Activated T-cell treated with anti-CD3 and anti-CD28 coated beads, Interleukin-2, amount 50 U/mL, for 72 hours (primary cell): ENCODE data around the gene LCP1. TPM values are rescaled to one million over a fixed set of nuclear protein-coding genes. Genes with fewer than 3 reads are reported as not detected.

Experiments
- ATAC-seq, 2 donors: fragments of 150-1000 bp; cut with Tn5 transposase; replicated peaks in 1 of 2; 2 replicates each; pipeline ENCODE4 v1.10.0; 2021; ENCODE audit warnings: moderate library complexity in 2 of 2, mild to moderate bottlenecking in 1 of 2
- DNase-seq, 2 donors: peaks; one replicate each; pipeline ENCODE4 v3.0.0; 2021 to 2022; ENCODE audit warnings: mixed read lengths in 1 of 2
- H3K27ac Mint-ChIP-seq: one replicate; pipeline ENCODE4 v1.8.0; 2022; ENCODE audit warnings: mild to moderate bottlenecking, moderate library complexity, mixed read lengths
- H3K27me3 Mint-ChIP-seq: one replicate; pipeline ENCODE4 v1.8.0; 2022; ENCODE audit warnings: low read depth, mixed read lengths
- H3K36me3 Mint-ChIP-seq, 2 donors: one replicate each; pipeline ENCODE4 v1.8.0; 2022; ENCODE audit warnings: mixed read lengths in 2 of 2, mild to moderate bottlenecking in 1 of 2; ENCODE audit not compliant: insufficient read depth in 2 of 2
- H3K4me1 Mint-ChIP-seq: one replicate; pipeline ENCODE4 v1.8.0; 2022; ENCODE audit warnings: low read depth, mixed read lengths
- H3K4me3 Mint-ChIP-seq, 2 donors: one replicate each; pipeline ENCODE4 v1.8.0; 2022; ENCODE audit warnings: mild to moderate bottlenecking in 2 of 2, mixed read lengths in 2 of 2, moderate library complexity in 2 of 2
- H3K9me3 Mint-ChIP-seq, 2 donors: one replicate each; pipeline ENCODE4 v1.8.0; 2022; ENCODE audit warnings: mixed read lengths in 2 of 2
- total RNA-seq, 2 donors: library from RNA; stranded (reverse); gene quantifications; one replicate each; pipeline ENCODE4 v1.2.3, GENCODE V29; 2022

LCP1 gene
- total RNA-seq, 2 donors from 2014 or later: 834 to 955 TPM

DNA sequence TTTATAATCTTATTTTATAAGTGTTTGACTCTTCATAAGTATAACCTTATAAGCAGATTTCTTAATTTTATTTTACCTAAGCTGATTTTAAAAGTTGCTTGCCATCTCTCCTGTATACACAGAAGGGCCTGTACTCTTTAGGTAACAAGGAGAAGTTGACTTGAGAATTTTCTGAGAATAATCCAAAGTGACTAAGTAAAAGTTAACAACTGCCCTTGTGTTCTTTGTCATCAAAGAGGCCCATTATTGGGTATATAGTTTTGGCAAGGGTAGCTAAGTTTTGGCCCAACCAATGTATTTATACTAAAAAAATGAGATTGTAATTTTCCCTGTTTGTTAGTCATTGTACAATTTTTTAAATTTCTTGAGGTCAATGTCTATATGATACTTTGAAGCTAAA lies 3.2 kb downstream of the LCP1 start:
- Mint-ChIP-seq H3K4me3 (peak overlapping the region; percentile 91 to 97), H3K36me3 (peaks cover 21 to 46% of the 10 kb centered on the region in 2 donors), H3K27ac (peak overlapping the region; percentile 98), H3K4me1 (peaks cover 66% of the 10 kb centered on the region), H3K9me3 (no peaks in the 10 kb centered on the region), H3K27me3 (no peaks in the 10 kb centered on the region)
- DNase-seq (no peak), ATAC-seq (peak; percentile 12 to 27)

DNA sequence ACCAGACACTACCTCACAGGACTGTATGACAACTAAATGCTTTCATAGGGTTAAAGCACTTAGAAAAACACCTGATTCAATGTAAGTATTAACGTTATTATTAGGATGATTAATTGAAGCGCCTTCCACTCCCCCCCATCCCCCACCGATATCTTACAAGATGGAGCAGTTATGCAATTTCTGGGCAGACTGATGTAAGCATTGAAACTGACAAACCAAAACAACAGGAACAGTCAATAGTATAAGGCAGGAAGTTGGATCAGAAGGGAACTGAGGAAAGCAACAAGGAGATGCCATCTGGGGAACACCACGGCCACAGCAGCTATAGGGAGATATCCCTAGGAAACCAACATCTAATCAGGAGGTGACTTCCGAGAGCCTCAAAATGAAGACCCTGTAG lies 3.8 kb downstream of the LCP1 start:
- H3K36me3 Mint-ChIP-seq: peaks cover 25 to 53% of the 10 kb centered on the region in 2 donors
- no peaks in the 10 kb centered on the region for H3K9me3 Mint-ChIP-seq
- peak overlapping the region; percentile 91 to 97 for H3K4me3 Mint-ChIP-seq
- no peaks in the 10 kb centered on the region for H3K27me3 Mint-ChIP-seq
- H3K27ac Mint-ChIP-seq: peak overlapping the region; percentile 98
- no peak for DNase-seq
- H3K4me1 Mint-ChIP-seq: peaks cover 66% of the 10 kb centered on the region
- no peak for ATAC-seq

DNA sequence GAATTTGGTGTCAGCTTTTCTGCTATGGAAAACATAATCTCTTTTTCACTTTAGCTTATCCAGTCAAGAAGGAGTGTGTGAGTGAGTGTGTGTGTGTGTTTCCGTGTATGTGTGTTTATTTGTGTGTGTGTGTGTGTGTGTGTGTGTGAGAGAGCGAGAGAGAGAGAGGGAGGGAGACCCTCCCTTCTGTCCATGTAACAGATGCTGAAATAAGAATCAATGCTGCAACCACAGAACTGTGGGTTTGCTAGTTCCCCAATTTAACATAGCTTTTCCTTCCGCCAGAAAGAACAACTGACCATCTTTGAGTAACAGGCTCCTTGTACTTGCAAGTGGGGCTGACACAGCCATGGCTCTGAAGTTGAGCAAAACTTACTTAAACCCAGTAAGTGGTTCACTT lies 5.2 kb downstream of the LCP1 start:
- no peak for ATAC-seq

DNA sequence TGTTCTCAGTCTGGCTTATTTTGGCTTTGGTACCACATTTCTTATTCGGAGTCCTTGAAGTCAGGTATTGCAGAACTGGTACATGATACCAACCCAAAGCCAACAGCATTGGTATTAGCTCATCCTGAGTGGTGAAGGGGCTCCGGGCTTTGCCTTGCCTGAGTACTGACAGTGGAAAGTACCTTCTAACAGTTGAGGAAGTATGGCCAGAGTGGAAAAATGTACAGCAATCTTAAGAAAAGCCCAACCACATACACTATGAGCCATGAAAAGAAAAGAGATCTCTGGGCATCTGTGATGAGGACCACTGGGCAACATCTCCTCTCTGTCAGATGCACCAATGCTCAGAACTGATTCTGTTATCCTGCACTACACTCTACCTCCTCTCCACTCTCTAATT lies 8.3 kb downstream of the LCP1 start:
- DNase-seq: peak; percentile 52 to 57
- peaks cover 30 to 60% of the 10 kb centered on the region in 2 donors for H3K36me3 Mint-ChIP-seq
- ATAC-seq: peak; percentile 68 to 72
- H3K27me3 Mint-ChIP-seq: no peaks in the 10 kb centered on the region
- H3K27ac Mint-ChIP-seq: peak overlapping the region; percentile 98
- peak overlapping the region; percentile 91 to 94 for H3K4me3 Mint-ChIP-seq
- H3K9me3 Mint-ChIP-seq: peaks cover 0 to 4% of the 10 kb centered on the region in 2 donors
- peaks cover 100% of the 10 kb centered on the region for H3K4me1 Mint-ChIP-seq

More for the DNA sequence above, 5.2 kb downstream of the LCP1 start:
- Mint-ChIP-seq H3K4me3 (peak overlapping the region; percentile 91 to 97), H3K27me3 (no peaks in the 10 kb centered on the region), H3K4me1 (peaks cover 69% of the 10 kb centered on the region), H3K27ac (peak overlapping the region; percentile 98), H3K9me3 (no peaks in the 10 kb centered on the region), H3K36me3 (peaks cover 31 to 65% of the 10 kb centered on the region in 2 donors)
- DNase-seq: no peak

DNA sequence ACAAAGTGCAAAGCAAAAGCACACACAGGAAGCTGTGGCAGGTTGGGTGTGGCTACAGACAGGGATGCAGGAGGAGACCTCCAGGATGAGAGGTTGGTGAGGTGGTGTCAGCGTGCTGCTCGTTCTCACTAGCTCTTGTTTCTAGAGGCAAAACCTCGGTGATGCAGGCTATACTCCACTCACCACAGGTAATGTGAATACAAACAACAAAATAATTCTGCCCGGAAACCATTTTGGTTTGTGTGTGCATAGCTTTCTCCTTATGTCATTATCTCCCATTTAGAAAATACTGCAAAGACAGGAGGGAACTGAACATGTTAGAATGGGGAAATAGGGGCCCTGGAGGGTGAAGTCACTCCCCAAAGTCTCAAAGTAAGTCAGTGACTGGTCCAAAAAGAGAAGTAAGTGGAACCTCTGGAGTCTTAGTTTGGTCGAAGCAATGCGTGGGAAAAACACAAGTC lies 9.4 kb downstream of the LCP1 start:
- Mint-ChIP-seq H3K4me1 (peaks cover 100% of the 10 kb centered on the region), H3K27me3 (no peaks in the 10 kb centered on the region), H3K9me3 (peaks cover 0 to 4% of the 10 kb centered on the region in 2 donors), H3K27ac (peak overlapping the region; percentile 98), H3K36me3 (peaks cover 26 to 50% of the 10 kb centered on the region in 2 donors), H3K4me3 (peak overlapping the region; percentile 91 to 94)
- ATAC-seq: peak; percentile 37 to 63
- peak; percentile 54 to 70 for DNase-seq

DNA sequence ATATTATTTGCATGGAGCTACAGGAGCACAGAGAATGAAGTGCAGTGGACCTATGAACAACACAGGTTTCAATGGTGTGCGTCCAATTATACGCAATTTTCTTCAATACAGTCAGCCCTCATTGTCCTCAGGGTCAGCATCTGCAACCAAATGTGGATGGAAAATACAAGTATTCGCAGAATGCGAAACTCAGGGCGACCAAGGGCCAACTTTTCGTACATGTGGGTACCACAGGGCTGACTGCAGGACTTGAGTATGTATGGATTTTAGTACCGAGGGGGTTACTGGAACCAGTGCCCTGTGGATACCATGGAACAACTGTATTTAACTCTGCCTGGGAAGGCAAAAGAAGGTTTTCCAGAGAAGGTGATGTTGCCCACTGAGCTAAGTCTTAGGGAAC lies 10.2 kb downstream of the LCP1 start:
- Mint-ChIP-seq H3K27ac (peak overlapping the region; percentile 98), H3K27me3 (no peaks in the 10 kb centered on the region), H3K36me3 (peaks cover 22 to 42% of the 10 kb centered on the region in 2 donors), H3K4me1 (peaks cover 100% of the 10 kb centered on the region), H3K9me3 (peaks cover 0 to 4% of the 10 kb centered on the region in 2 donors), H3K4me3 (peak overlapping the region; percentile 91 to 94)
- DNase-seq (no peak), ATAC-seq (no peak)

DNA sequence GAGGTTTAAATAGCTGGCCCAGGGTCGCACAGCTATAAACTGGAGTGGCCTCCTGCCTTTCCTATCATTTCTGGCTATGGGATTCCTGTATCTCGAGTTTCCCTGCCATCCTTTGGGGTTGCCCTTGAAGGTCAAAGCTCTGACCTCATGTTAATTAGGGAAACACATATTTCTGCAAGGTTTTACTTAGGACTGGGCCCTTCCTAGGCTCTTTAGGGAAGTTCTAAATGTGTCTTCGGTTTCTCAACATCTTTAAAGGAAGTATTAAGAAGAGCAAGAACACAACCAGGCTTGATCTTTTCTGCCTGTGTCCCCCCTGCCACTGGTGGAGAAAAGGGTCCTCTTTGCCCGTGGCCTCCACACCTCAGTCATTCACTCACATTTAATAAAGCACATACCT lies 10.8 kb downstream of the LCP1 start:
- Mint-ChIP-seq H3K4me1 (peaks cover 100% of the 10 kb centered on the region), H3K27me3 (no peaks in the 10 kb centered on the region), H3K9me3 (peaks cover 0 to 4% of the 10 kb centered on the region in 2 donors), H3K4me3 (peak overlapping the region; percentile 91 to 94), H3K27ac (peak overlapping the region; percentile 98), H3K36me3 (peaks cover 20 to 40% of the 10 kb centered on the region in 2 donors)
- DNase-seq (no peak), ATAC-seq (no peak)

DNA sequence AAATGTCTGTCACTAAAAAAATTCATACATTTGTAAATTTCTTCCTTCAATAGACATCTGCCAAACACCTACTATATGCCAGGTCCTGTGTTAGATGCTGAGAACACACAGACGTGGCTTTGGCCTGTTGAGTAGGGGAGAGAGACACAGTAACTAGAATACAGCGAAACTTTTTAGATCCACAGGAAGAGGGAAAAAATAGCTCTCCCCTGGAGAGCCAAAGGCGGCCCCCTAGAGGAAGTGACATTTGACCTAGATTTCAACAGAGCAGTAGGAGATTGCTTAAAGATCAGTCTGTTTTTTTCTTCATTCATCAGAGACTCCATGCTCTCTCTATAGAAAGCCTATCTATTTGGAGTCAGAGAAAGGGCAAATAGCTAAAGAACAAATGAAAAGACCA lies 11.3 kb downstream of the LCP1 start:
- peaks cover 20 to 40% of the 10 kb centered on the region in 2 donors for H3K36me3 Mint-ChIP-seq
- no peak for ATAC-seq
- H3K4me3 Mint-ChIP-seq: peak overlapping the region; percentile 91 to 94
- H3K27me3 Mint-ChIP-seq: no peaks in the 10 kb centered on the region
- H3K9me3 Mint-ChIP-seq: peaks cover 0 to 4% of the 10 kb centered on the region in 2 donors
- peak overlapping the region; percentile 98 for H3K27ac Mint-ChIP-seq
- DNase-seq: no peak
- peaks cover 100% of the 10 kb centered on the region for H3K4me1 Mint-ChIP-seq

DNA sequence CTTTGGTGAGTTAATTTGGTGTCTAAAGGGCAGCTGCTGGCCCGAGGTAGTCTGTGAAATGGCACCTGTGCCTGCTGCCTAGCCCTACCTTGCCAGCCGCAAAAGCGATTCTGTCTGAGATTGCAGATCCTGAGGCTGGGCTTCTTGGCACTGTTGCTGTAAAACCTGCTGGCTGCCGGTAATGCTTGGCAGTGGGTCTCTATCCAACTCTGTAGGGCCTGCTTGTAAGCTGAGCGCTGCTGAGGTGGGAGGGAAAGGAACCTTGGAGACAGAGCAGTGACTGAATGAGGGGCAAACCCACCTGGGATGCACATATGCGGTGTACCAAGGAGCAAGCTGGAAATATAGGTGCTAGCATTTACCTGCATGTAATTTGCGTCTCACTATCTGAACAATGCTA lies 11.7 kb downstream of the LCP1 start:
- no peak for DNase-seq

DNA sequence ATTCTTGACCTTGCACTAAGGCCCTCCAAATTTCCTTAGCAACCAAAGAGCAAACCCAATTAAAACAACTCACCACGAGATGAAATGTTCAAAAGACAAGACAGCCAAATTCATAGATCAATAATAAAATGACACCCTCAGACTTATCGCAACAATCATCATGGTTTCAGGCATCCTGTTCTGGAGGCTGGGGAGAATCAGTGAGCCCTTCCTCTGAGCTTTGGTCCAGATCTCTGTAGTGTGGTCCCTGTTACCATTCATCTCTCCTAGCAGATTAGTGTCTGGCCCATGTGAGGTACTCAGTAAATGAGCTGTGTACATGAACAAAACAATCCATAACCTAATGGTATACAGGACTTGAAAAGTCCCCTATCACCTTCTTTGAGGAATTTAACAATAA lies 12.2 kb downstream of the LCP1 start:
- ATAC-seq: no peak
- Mint-ChIP-seq H3K4me1 (peaks cover 100% of the 10 kb centered on the region), H3K27ac (peak overlapping the region; percentile 98), H3K4me3 (peak overlapping the region; percentile 91 to 94), H3K9me3 (peaks cover 0 to 4% of the 10 kb centered on the region in 2 donors), H3K27me3 (no peaks in the 10 kb centered on the region), H3K36me3 (peaks cover 23 to 41% of the 10 kb centered on the region in 2 donors)
- DNase-seq: no peak

More for the DNA sequence above, 11.7 kb downstream of the LCP1 start:
- ATAC-seq: no peak
- peak overlapping the region; percentile 98 for H3K27ac Mint-ChIP-seq
- no peaks in the 10 kb centered on the region for H3K27me3 Mint-ChIP-seq
- H3K4me3 Mint-ChIP-seq: peak overlapping the region; percentile 91 to 94
- H3K4me1 Mint-ChIP-seq: peaks cover 100% of the 10 kb centered on the region
- peaks cover 0 to 4% of the 10 kb centered on the region in 2 donors for H3K9me3 Mint-ChIP-seq
- H3K36me3 Mint-ChIP-seq: peaks cover 22 to 40% of the 10 kb centered on the region in 2 donors

DNA sequence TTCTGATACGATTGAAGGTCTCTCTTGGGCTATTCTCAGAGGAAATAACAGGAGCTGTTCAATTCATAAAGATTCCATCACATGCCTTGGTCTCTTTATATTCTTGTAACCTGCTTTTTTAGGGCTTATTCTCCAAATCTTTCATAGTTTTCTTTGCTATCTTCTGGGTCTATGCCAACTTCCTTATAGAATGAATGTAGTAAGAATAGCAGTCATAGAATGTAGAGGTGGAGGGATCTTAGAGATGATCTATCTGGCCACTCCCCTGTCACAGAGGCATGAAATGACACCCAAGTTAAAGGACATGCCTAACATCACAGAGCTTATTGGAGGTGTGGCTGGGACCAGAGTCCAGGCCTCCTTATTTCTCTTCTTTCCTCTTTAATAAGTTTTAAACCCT lies 13.2 kb downstream of the LCP1 start:
- peak; percentile 38 to 52 for ATAC-seq
- Mint-ChIP-seq H3K27ac (peak overlapping the region; percentile 98), H3K9me3 (peaks cover 0 to 4% of the 10 kb centered on the region in 2 donors), H3K4me3 (peak overlapping the region; percentile 91 to 94), H3K4me1 (peaks cover 100% of the 10 kb centered on the region), H3K27me3 (no peaks in the 10 kb centered on the region), H3K36me3 (peaks cover 25 to 44% of the 10 kb centered on the region in 2 donors)
- DNase-seq: no peak

DNA sequence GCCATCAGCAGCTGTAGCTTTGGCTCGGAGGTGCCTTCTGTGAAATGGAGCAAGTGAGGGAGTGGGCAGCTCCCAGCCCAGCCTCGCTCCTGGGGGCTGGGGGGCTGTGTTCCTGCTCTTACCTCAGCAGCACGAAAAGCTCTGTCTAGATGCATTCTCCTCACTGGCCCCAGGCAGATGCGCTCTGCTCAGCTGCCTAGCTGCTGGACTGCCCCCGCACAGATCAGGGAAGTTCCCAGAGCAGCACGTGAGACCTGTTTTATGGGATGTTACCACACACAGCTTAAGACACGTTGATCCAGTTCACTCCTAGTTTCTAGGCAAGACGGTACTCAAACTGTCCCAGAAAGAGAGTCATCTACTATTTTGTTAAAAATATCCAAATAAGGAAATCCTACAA lies 13.6 kb downstream of the LCP1 start:
- H3K4me1 Mint-ChIP-seq: peaks cover 100% of the 10 kb centered on the region
- DNase-seq: peak; percentile 45 to 51

DNA sequence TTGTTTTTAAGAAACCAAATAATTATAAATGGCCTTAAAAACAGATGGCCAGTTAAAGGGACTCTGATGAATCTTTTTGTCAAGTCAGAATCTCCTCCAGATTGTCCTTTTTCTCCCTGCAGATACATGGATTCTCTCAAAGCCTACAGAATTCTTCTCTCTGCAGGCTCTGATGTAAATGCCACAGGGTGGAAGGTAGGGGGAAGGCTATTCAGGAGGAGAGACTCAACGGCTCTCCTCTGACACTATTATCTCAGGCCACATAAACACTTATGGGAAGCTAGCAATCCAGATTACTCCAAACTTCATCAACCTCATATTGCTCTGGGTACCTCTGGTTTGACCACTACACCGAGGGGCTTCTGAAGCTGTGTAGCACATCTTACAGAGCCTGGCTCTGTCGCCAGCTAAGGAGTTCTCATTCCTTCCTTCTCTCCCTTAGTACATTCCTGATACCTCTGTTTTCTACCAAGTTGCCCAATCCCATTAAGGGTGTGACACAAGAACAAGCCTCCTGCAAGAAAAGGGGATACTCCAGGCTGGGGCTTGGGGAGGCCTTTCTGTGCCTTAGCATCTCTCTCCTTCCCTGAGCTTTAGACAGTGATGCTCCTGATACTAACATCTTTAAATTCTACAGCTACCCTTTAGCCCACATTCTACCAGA lies 14.9 kb downstream of the LCP1 start:
- H3K36me3 Mint-ChIP-seq: peaks cover 15 to 30% of the 10 kb centered on the region in 2 donors
- DNase-seq (no peak), ATAC-seq (no peak)
- peaks cover 93% of the 10 kb centered on the region for H3K4me1 Mint-ChIP-seq
- no peaks in the 10 kb centered on the region for H3K27me3 Mint-ChIP-seq
- peaks cover 0 to 4% of the 10 kb centered on the region in 2 donors for H3K9me3 Mint-ChIP-seq
- H3K27ac Mint-ChIP-seq: peak overlapping the region; percentile 99
- peak overlapping the region; percentile 91 to 94 for H3K4me3 Mint-ChIP-seq

More for the DNA sequence above, 13.6 kb downstream of the LCP1 start:
- H3K27me3 Mint-ChIP-seq: no peaks in the 10 kb centered on the region
- H3K9me3 Mint-ChIP-seq: peaks cover 0 to 4% of the 10 kb centered on the region in 2 donors
- peaks cover 23 to 41% of the 10 kb centered on the region in 2 donors for H3K36me3 Mint-ChIP-seq
- peak overlapping the region; percentile 99 for H3K27ac Mint-ChIP-seq
- ATAC-seq: peak; percentile 33 to 53
- H3K4me3 Mint-ChIP-seq: peak overlapping the region; percentile 91 to 94
